PFSK-1 (cell line): ENCODE results near the gene AMBRA1.

Source experiments
- FOXP2 ChIP-seq: optimal IDR thresholded peaks from 2 replicates; pipeline ENCODE3; 2011; ENCODE audit warnings: borderline replicate concordance, control low read depth, inconsistent platforms; ENCODE audit not compliant: insufficient read depth; ENCODE audit errors: extremely low read length, extremely low read depth
- POLR2AphosphoS5 ChIP-seq: IDR thresholded peaks from 2 replicates; pipeline ENCODE4 v1.6.1; 2012; ENCODE audit warnings: low read depth, mild to moderate bottlenecking, control low read depth, low read length, moderate library complexity
- SIN3A ChIP-seq: IDR thresholded peaks from 2 replicates; pipeline ENCODE4 v1.6.1; 2012; ENCODE audit warnings: mild to moderate bottlenecking, low read length, moderate library complexity, borderline replicate concordance; ENCODE audit not compliant: insufficient read depth
- TAF1 ChIP-seq: IDR thresholded peaks from 2 replicates; pipeline ENCODE4 v1.6.1; 2012; ENCODE audit warnings: low read length, control low read depth, borderline replicate concordance; ENCODE audit not compliant: insufficient read depth
- TF ChIP-seq, protein P1 (sequence below), 2 experiments: IDR thresholded peaks; 2 replicates each; pipeline versions ENCODE4 v1.6.1 to v1.8.0; 2011 to 2012; ENCODE audit warnings: low read depth in 2 of 2, low read length in 2 of 2, control low read depth in 1 of 2, inconsistent platforms in 1 of 2, mild to moderate bottlenecking in 1 of 2, moderate library complexity in 1 of 2; ENCODE audit not compliant: insufficient read depth in 1 of 2

The AMBRA1 gene

DNA sequence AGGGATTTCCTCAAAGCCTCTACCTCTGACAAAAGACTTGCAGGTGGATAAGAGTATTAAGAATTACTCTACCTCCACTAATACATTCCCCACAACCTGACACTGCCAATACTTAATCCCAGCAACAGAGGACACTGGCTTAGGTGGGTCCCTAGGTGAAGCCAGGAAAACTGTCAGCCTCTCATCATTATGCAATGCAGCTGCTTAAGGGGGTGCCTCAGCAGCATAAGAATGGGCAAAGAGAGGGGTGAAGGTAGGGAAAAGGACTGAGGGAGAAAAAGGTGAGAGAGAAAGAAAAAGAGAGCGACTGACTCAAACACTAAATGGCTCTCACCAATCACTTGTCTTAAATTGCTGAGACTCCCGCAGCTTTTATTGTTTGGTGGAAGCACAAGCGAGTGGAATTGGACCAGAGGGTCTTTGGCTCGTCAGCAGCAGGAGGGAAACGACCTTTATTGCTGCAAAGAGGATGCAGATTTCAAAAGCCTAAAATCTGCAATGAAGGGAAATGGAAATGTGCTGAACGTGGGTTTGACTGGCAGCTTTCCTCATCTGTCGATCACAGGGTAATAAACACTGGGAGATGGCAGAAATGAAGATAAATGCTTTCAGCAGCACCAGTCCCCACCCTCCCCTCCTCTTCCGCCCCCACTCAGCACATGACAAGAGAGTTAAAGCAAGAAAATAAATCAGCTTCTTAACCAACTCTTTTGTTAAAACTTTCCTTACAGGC, 137.4 kb downstream of the AMBRA1 start:
- no peak for TF ChIP-seq FOXP2
- TF ChIP-seq, protein P1, sequence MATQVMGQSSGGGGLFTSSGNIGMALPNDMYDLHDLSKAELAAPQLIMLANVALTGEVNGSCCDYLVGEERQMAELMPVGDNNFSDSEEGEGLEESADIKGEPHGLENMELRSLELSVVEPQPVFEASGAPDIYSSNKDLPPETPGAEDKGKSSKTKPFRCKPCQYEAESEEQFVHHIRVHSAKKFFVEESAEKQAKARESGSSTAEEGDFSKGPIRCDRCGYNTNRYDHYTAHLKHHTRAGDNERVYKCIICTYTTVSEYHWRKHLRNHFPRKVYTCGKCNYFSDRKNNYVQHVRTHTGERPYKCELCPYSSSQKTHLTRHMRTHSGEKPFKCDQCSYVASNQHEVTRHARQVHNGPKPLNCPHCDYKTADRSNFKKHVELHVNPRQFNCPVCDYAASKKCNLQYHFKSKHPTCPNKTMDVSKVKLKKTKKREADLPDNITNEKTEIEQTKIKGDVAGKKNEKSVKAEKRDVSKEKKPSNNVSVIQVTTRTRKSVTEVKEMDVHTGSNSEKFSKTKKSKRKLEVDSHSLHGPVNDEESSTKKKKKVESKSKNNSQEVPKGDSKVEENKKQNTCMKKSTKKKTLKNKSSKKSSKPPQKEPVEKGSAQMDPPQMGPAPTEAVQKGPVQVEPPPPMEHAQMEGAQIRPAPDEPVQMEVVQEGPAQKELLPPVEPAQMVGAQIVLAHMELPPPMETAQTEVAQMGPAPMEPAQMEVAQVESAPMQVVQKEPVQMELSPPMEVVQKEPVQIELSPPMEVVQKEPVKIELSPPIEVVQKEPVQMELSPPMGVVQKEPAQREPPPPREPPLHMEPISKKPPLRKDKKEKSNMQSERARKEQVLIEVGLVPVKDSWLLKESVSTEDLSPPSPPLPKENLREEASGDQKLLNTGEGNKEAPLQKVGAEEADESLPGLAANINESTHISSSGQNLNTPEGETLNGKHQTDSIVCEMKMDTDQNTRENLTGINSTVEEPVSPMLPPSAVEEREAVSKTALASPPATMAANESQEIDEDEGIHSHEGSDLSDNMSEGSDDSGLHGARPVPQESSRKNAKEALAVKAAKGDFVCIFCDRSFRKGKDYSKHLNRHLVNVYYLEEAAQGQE (IDR thresholded peaks at IDR 0.05; ENCODE audit: insufficient read depth in 1 of 2, low read depth in 2 of 2, low read length in 2 of 2) = no peak
- TF ChIP-seq SIN3A = no peak
- TF ChIP-seq TAF1 = no peak
- TF ChIP-seq POLR2AphosphoS5 = no peak

- TF ChIP-seq POLR2AphosphoS5 = no peak
- TF ChIP-seq, protein P1 (IDR thresholded peaks at IDR 0.05; ENCODE audit: insufficient read depth in 1 of 2, low read depth in 2 of 2, low read length in 2 of 2) = no peak
- TF ChIP-seq FOXP2 = no peak
- TF ChIP-seq TAF1 = no peak
- no peak for TF ChIP-seq SIN3A
These were observed 138.0 kb downstream of the AMBRA1 start for GRCh38 chr11:46455834-46456233.

GRCh38 chr11:46452918-46453517, 140.8 kb downstream of the AMBRA1 start:
- TF ChIP-seq TAF1 (no peak), SIN3A (no peak)

GRCh38 chr11:46451759-46452158, 142.1 kb downstream of the AMBRA1 start:
- TF ChIP-seq FOXP2 (no peak), SIN3A (no peak), TAF1 (no peak), POLR2AphosphoS5 (no peak)
- TF ChIP-seq, protein P1 (IDR thresholded peaks at IDR 0.05; ENCODE audit: insufficient read depth in 1 of 2, low read depth in 2 of 2, low read length in 2 of 2) = no peak

GRCh38 chr11:46450846-46451477, 142.9 kb downstream of the AMBRA1 start:
- TF ChIP-seq SIN3A (no peak), POLR2AphosphoS5 (no peak)

- TF ChIP-seq SIN3A (no peak), TAF1 (no peak), FOXP2 (no peak), POLR2AphosphoS5 (no peak)
- TF ChIP-seq, protein P1 (IDR thresholded peaks at IDR 0.05; ENCODE audit: insufficient read depth in 1 of 2, low read depth in 2 of 2, low read length in 2 of 2) = no peak
These were observed 146.3 kb downstream of the AMBRA1 start for GRCh38 chr11:46447544-46447943.
